Astrocyte (in vitro differentiated cells and primary cell): ENCODE measurements around the gene BRINP1.

Experiments
- CTCF ChIP-seq: IDR thresholded peaks from 2 replicates; pipeline ENCODE4 v1.5.1; 2011; ENCODE audit warnings: low read depth, mild to moderate bottlenecking, inconsistent platforms, low read length, moderate library complexity; ENCODE audit not compliant: insufficient read depth
- EZH2 ChIP-seq: IDR thresholded peaks from 2 replicates; pipeline ENCODE4 v1.6.1; 2012; ENCODE audit warnings: mild to moderate bottlenecking, low read length, inconsistent platforms; ENCODE audit not compliant: insufficient read depth

GRCh38 chr9:119278171-119278570 is 91.1 kb downstream of the BRINP1 start:
- TF ChIP-seq CTCF: no peak
- TF ChIP-seq EZH2: no peak
